DMS79 treated with DMSO at 0.1 percent for 48 hours (cell line): ENCODE measurements around the gene PTAFR.

ENCODE experiments used
- DNase-seq: peaks from one replicate; lab custom pipeline; 2025; lab: John Stamatoyannopoulos, UW

PTAFR gene

DNA sequence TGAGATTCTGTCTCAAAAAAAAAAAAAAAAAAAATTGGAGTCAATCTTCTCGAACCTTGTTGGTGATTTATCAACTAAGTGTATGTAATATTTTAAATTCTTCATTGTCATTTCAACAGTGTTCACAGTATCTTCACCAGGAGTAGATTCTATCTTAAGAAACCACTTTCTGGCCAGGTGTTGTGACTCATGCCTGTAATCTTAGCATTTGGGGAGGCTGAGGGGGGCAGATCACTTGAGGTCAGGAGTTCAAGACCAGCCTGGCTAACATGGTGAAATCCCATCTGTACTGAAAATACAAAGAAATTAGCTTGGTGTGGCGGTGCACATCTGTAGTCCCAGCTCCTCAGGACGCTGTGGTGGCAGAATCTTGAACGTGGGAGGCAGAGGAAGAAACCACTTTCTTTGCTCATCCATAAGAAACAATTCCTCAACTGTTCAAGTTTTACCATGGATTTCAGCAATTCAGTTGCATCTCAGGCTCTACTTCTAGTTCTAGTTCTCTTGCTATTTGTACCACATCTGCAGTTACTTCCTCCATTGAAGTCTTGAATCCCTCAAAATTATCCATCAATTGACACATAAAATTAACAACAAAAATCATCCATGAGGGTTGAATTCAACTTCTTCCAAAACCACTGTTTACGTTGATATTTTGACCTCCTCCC lies 57.7 kb downstream of the PTAFR start:
- DNase-seq: no peak

GRCh38 chr1:28115267-28115666 lies 61.2 kb downstream of the PTAFR start:
- DNase-seq: no peak

DNA sequence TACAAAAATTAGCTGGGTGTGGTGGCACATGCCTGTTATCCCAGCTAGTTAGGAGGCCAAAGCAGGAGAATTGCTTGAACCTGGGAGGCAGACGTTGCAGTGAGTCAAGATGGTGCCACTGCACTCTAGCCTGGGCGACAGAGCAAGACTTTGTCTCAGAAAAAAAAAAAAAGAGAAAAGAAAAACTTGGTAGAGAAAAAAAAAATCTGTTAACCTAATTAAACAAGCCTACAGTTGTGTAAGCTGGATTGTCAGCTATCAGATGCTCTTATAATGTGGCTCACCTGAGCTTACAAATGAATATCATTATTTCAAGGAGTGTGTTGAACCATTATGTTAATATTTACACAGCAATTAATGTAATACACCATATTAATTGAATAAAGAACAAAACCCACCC lies 61.6 kb downstream of the PTAFR start:
- DNase-seq: no peak

DNA sequence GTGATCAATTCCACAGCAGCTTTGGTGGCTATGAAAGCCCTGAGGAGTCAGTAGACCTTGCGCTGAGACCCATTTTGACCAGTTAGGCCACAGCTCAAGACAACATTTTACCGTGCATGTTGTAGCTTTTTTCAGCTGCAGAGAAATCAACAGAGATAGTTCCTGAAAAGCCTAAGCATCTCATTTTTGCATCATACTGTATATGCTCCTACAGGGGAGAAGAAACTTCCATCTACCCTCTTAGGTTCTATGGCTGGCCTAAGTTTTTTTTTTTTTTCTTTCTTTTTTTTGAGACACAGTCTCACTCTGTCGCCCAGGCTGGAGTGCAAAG lies 63.3 kb downstream of the PTAFR start:
- no peak for DNase-seq

DNA sequence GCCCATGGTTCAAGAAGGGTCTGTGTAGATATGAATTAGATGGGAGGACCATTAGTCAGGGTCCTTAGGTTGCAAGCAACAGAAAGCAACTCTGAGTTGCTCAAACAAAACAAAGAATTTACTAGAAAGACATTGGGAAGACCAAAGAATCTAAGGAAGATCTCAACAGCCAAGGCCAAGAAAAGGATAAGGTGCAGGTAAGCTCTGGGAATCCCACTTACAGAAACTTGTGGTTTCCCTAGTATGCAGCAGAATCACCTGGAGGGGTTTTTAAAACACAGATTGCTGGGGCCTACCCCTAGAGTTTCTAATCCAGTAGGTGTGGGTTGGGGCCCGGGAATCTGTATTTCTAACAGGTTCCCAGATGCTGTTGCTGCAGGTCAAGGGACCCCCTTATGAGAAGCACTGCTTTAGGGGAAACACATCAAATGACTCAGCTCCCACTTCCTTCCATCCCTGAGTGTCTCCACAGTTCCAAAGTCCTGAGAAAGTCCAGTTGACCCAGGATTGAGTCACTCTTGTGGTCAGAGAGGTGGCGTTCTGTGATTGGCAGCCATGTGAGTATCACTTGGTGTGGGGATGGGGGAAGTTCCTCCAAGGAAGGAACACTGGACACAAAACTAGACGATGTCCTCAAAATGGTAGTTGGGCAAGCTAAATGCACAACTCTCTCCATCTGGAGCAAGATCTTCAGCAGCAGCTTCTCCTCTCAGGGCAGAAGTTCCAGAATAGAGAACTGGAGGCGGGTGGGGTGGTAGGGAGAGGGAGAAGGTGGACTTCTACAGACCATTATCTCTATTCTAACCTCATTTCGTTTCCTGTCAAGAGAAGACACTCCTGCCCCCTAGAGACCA lies 63.9 kb downstream of the PTAFR start:
- DNase-seq: no peak

- no peak for DNase-seq
Observed at GRCh38 chr1:28111157-28111556, 65.3 kb downstream of the PTAFR start.

DNA sequence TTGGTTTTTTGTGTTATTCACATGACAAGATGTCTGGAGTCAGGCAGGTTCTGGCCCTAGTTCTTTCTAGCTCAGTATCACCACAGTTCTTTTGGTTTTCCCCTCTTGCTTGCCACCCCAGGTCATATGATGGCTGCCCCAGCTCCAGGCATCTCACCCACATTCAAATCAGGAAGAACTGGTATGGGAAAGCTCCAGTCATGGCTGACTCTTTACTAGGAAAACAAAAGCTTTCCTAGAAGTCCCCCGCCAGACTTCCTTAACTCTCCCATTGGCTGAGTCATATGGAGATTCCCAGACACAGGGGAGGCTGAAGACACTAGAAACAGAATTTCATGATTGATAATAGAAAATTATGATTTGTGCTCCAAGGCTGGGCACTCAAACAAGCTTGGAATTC lies 65.9 kb downstream of the PTAFR start:
- no peak for DNase-seq

DNA sequence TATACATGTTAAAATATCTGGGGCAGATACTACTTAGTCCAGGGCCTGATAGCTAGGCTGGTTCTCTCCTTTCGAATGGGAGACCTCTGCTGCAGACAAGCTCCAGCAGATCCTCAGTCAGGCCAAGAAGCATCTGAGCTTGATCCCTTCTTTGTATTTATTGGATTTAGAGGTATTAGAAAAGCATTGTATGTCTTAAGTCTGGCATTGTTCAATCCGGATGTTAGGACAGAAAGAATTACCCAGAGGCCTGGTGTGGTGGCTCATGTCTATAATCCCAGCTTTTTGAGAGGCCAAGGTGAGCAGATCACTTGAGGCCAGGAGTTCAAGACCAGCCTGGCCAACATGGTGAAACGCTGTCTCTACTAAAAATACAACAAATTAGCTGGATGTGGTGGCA lies 66.9 kb downstream of the PTAFR start:
- DNase-seq: no peak

DNA sequence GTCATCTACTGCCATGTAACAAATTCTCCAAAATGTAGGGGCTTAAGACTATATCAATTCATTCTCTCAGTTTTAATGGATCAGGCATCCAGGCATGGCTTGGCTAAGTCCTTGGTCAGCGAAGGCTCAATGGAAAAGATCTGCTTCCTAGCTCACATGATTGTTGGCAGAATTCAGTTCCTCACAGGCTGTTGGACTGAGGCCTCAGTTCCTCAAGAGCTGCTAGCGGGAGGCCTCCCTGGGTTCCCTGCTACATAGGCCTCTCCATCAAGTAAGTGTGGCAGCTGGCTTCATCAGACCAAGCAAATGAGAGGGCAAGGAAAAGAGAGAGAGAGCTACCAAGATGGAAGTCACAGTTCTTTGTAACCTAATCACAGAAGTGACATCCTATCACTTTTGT lies 68.5 kb downstream of the PTAFR start:
- DNase-seq: no peak

- DNase-seq: peak; percentile 48
Observed at GRCh38 chr1:28104866-28105467, 71.5 kb downstream of the PTAFR start.

DNA sequence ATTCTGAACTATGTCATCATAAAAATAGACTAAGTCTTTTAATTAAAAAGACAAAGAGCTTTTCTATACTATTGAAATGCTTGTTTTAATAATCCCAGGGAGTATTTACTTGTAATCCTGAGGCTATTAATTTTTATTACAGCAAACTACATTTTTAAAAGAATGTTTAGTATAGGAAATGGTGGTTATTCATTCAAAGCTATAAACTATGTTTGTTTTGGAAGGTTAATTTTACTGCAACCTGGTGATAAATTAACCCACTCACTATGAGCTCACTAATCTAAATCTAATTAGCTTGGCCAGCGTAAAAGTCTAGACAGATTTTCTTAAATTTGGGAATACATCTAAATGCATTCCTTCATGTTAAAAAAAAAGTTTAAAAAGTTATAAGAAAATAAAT lies 74.3 kb downstream of the PTAFR start:
- DNase-seq: no peak

DNA sequence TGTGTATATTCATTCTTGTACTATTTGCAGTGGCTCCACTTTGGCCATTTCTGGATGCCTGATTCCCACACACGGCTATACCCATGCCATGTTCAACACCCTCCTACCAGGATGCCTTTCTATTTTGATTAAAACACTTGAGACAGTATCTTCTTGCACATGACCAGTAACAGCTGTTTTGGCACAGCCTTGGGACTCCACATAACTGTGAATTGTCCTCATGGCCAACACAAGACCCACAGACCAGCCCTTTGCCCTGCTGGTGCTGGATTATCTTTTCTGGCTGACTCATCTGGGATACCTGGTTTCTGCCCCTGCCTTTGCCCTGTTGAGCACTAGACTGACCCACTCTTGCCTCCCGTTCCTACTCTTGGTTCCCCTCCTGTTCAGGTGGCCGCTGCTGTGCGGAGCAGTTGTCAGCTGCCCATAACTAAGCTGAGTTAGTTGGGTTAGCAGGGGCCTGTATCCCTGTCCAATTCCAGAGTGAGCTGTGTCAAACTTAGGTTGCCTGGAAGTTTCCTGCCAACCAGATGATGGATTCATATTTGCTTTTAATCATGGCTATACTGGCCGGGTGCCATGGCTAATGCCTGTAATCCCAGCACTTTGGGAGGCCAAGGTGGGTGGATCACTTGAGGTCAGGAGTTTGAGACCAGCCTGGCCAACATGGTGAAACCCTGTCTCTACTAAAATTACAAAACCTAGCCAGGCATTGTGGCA lies 77.3 kb downstream of the PTAFR start:
- DNase-seq: no peak
